ENCODE measurements around the gene KRTAP4-4. TPM values are rescaled to one million over a fixed set of nuclear protein-coding genes. Genes with fewer than 3 reads are reported as not detected.

KRTAP4-4 gene
- total RNA-seq, 4 donors from 2014 or later, result not detected

DNA sequence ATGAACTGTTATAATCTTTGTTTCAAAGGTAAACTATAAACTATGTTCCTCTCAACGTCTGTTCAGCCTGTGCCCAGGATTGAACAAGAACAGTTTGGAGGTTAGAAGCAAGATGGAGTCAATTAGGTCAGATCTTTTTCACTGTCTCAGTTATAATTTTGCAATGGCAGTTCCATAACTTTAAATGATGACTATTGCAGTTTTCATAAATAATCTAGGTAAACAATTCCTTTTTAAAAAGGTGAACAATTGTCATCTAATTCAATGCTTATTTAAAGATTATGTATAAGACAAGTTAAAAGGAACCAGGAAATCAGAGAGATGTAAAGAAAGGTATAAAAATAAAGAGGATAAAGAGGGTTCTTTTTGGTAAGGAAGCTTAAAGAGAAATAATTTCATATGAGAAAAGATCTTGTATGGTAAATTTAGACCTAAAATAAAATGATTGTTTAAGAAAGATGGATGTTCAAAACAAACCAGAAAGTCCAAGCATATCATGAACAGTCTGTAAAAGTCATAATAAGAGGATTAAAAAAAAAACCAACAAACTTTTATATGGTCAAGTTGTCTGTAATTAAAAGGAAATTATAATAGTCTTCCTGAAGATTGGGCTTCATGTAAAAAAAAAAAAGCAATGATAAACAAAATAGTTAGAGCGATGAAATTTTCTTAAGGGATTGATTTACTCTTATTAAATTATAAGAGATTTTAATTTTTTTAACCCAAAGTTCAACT lies 49.2 kb downstream of the KRTAP4-4 start:
- TF ChIP-seq, protein P1, sequence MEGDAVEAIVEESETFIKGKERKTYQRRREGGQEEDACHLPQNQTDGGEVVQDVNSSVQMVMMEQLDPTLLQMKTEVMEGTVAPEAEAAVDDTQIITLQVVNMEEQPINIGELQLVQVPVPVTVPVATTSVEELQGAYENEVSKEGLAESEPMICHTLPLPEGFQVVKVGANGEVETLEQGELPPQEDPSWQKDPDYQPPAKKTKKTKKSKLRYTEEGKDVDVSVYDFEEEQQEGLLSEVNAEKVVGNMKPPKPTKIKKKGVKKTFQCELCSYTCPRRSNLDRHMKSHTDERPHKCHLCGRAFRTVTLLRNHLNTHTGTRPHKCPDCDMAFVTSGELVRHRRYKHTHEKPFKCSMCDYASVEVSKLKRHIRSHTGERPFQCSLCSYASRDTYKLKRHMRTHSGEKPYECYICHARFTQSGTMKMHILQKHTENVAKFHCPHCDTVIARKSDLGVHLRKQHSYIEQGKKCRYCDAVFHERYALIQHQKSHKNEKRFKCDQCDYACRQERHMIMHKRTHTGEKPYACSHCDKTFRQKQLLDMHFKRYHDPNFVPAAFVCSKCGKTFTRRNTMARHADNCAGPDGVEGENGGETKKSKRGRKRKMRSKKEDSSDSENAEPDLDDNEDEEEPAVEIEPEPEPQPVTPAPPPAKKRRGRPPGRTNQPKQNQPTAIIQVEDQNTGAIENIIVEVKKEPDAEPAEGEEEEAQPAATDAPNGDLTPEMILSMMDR (IDR thresholded peaks at IDR 0.05), result no peak
- TF ChIP-seq POLR2A (IDR thresholded peaks at IDR 0.05) (no peak), EP300 (IDR thresholded peaks at IDR 0.05) (no peak)
- DNase-seq (ENCODE audit: low spot score in 2 of 2), result no peak
- Histone ChIP-seq H3K9me3 (no peaks in the 10 kb centered on the region), H3K27me3 (no peaks in the 10 kb centered on the region), H3K4me3 (no peak overlapping the region), H3K4me1 (no peaks in the 10 kb centered on the region), H3K27ac (no peak overlapping the region), H3K36me3 (no peaks in the 10 kb centered on the region)
- WGBS, 2 donors, result 76 to 85% methylated on average over 2 of the region's 2 CpGs

Small RNA genes lying within 50 kb of the gene (small RNA-seq; reads per million reads assigned to genes)
- gene KRTAP4-17P, result not detected

Other genes starting within 250 kb of the KRTAP4-4 start
- gene KRT23, start 223.1 kb downstream of the KRTAP4-4 start, total RNA-seq, result not detected
- gene KRT39, start 193.8 kb downstream of the KRTAP4-4 start, total RNA-seq, result not detected
- gene KRT40, start 176.4 kb downstream of the KRTAP4-4 start, total RNA-seq, result not detected
- not detected for gene KRTAP3-3, start 166.6 kb downstream of the KRTAP4-4 start, total RNA-seq
- gene KRTAP3-2, start 160.8 kb downstream of the KRTAP4-4 start, total RNA-seq, result not detected
- gene KRTAP3-1, start 151.6 kb downstream of the KRTAP4-4 start, total RNA-seq, result not detected
- gene KRTAP1-5, start 133.5 kb downstream of the KRTAP4-4 start, total RNA-seq, result under 1 TPM in 1 of 4 donors, not detected in 3; 0.60 TPM
- gene KRTAP1-4, start 130.6 kb downstream of the KRTAP4-4 start, total RNA-seq, result not detected
- not detected for gene KRTAP1-3, start 125.9 kb downstream of the KRTAP4-4 start, total RNA-seq
- not detected for gene KRTAP1-1, start 119.3 kb downstream of the KRTAP4-4 start, total RNA-seq
- gene KRTAP2-1, start 113.4 kb downstream of the KRTAP4-4 start, total RNA-seq, result not detected
- not detected for gene KRTAP2-2, start 105.5 kb downstream of the KRTAP4-4 start, total RNA-seq
- not detected for gene KRTAP2-3, start 100.6 kb downstream of the KRTAP4-4 start, total RNA-seq
- not detected for gene KRTAP2-4, start 94.9 kb downstream of the KRTAP4-4 start, total RNA-seq
- not detected for gene KRTAP4-7, start 76.6 kb downstream of the KRTAP4-4 start, total RNA-seq
- gene KRTAP4-8, start 62.6 kb downstream of the KRTAP4-4 start, total RNA-seq, result not detected
- gene KRTAP4-16, start 58.5 kb downstream of the KRTAP4-4 start, total RNA-seq, result not detected
- gene KRTAP4-9, start 55.4 kb downstream of the KRTAP4-4 start, total RNA-seq, result not detected
- gene KRTAP4-11, start 42.4 kb downstream of the KRTAP4-4 start, total RNA-seq, result not detected
- not detected for gene KRTAP4-12, start 36.6 kb downstream of the KRTAP4-4 start, total RNA-seq
- not detected for gene KRTAP4-6, start 20.2 kb downstream of the KRTAP4-4 start, total RNA-seq
- gene KRTAP4-5, start 10.9 kb downstream of the KRTAP4-4 start, total RNA-seq, result not detected
- not detected for gene KRTAP4-3, start 7.5 kb upstream of the KRTAP4-4 start, total RNA-seq
- gene KRTAP4-2, start 17.5 kb upstream of the KRTAP4-4 start, total RNA-seq, result not detected
- not detected for gene KRTAP4-1, start 24.2 kb upstream of the KRTAP4-4 start, total RNA-seq
- gene KRTAP9-1, start 29.1 kb upstream of the KRTAP4-4 start, total RNA-seq, result not detected
- gene KRTAP9-2, start 65.9 kb upstream of the KRTAP4-4 start, total RNA-seq, result not detected
- gene KRTAP9-3, start 71.7 kb upstream of the KRTAP4-4 start, total RNA-seq, result not detected
- gene KRTAP9-8, start 77.3 kb upstream of the KRTAP4-4 start, total RNA-seq, result not detected
- not detected for gene KRTAP9-4, start 88.9 kb upstream of the KRTAP4-4 start, total RNA-seq
- not detected for gene KRTAP9-9, start 94.6 kb upstream of the KRTAP4-4 start, total RNA-seq
- not detected for gene KRTAP9-6, start 104.6 kb upstream of the KRTAP4-4 start, total RNA-seq
- gene KRTAP9-7, start 115.0 kb upstream of the KRTAP4-4 start, total RNA-seq, result not detected
- gene KRTAP29-1, start 142.1 kb upstream of the KRTAP4-4 start, total RNA-seq, result not detected
- not detected for gene KRTAP16-1, start 148.6 kb upstream of the KRTAP4-4 start, total RNA-seq
- not detected for gene KRTAP17-1, start 155.0 kb upstream of the KRTAP4-4 start, total RNA-seq
- gene KRT33A, start 190.1 kb upstream of the KRTAP4-4 start, total RNA-seq, result not detected
- gene KRT33B, start 209.1 kb upstream of the KRTAP4-4 start, total RNA-seq, result not detected
- not detected for gene KRT34, start 221.6 kb upstream of the KRTAP4-4 start, total RNA-seq
- not detected for gene KRT31, start 236.9 kb upstream of the KRTAP4-4 start, total RNA-seq